Stomach (tissue), 4 donors: ENCODE data around the gene RTTN.

Source experiments
- CTCF ChIP-seq, 7 experiments: fragments of 450-650 bp in 4 of 7; fragments of 200-600 bp in 3 of 7; sonication (generic) in 3 of 7; IDR thresholded peaks; one replicate each; pipeline ENCODE4 v1.5.1; 2016 to 2019; ENCODE audit warnings: antibody characterized with exemption in 7 of 7, control low read depth in 2 of 7, mild to moderate bottlenecking in 1 of 7
- EP300 ChIP-seq: sonication (generic); formaldehyde crosslinking; IDR thresholded peaks from one replicate; pipeline ENCODE4 v1.6.1; 2017; ENCODE audit warnings: antibody characterized with exemption
- POLR2A ChIP-seq, 4 donors: fragments of 450-650 bp; IDR thresholded peaks; one replicate each; pipeline ENCODE4 v1.6.1; 2016; ENCODE audit warnings: antibody characterized with exemption in 4 of 4, control low read depth in 2 of 4, mild to moderate bottlenecking in 1 of 4, moderate library complexity in 1 of 4

- TF ChIP-seq CTCF (IDR thresholded peaks at IDR 0.05) (no peak), POLR2A (IDR thresholded peaks at IDR 0.05) (no peak), EP300 (no peak)
Measured at GRCh38 chr18:69980509-69980908, 225.0 kb downstream of the RTTN start.
